Activated T-cell treated with anti-CD3 and anti-CD28 coated beads for 1 hour (primary cell): ENCODE data around the gene ZDHHC4.

Source experiments
- DNase-seq: peaks from one replicate; pipeline ENCODE4 v3.0.0-alpha.2; 2020; ENCODE audit warnings: low read depth

Gene ZDHHC4

GRCh38 chr7:6577369-6578113, at the start of gene ZDHHC4:
TSS of gene ZDHHC4 (plus strand) at chr7:6577454. CDS start at chr7:6580562, 3,108 bp downstream.
- DNase-seq, result peak; percentile 76

DNA sequence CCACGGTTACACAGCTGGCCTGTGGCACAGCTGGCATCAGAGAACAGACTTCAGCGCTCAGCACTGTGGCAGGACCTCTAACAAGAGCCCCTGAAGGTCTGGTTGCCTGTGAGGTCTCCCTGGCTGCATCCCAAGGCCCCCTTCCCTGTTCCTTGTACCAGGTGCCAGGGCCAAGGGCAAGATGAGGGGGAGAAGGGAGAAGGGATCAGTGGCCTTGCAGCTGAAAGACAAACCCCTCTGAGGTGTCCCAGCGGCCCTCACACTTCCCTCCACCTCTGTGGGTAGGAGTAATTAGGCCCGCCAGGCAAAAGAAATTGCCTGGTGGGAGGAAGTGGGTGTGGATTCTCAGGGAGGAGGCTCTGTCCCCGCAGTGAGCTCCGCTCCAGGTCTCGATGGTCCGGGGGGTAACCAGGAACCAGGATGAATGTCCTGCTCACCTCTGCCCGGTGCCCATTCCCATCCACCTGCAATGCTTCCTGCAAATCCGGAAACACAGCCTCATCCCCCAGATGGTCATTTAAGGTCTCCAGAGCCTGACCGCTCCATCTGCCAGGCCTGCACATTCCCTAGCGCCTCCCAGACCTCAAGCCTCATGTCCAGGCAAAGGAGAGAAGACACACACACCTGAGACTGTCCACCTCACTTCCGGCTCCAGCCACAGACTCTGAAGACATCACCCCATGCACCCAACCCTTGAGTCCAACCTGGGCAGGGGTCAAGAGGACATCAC, 48.7 kb upstream of the ZDHHC4 start:
- DNase-seq, result no peak

DNA sequence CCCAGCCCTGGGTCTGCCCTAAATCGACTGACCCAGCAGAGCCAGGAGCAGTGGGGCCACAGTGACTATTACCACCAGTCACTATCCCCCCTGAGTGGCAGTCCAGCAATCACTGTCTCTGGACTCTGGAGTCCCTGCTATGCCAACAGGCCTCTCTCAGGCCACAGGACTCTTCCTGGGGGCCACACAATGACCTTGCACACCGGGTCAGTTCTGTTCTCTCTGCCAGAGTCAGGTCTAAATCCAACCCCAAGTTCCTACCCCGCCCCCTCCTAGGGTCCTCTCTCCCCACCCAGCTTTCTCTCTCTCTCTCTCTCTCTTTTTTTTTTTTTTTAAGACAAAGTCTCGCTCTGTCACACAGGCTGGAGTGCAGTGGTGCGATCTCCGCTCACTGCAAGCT, 47.6 kb upstream of the ZDHHC4 start:
- no peak for DNase-seq

GRCh38 chr7:6530626-6531491, 46.4 kb upstream of the ZDHHC4 start:
- peak; percentile 62 for DNase-seq

DNA sequence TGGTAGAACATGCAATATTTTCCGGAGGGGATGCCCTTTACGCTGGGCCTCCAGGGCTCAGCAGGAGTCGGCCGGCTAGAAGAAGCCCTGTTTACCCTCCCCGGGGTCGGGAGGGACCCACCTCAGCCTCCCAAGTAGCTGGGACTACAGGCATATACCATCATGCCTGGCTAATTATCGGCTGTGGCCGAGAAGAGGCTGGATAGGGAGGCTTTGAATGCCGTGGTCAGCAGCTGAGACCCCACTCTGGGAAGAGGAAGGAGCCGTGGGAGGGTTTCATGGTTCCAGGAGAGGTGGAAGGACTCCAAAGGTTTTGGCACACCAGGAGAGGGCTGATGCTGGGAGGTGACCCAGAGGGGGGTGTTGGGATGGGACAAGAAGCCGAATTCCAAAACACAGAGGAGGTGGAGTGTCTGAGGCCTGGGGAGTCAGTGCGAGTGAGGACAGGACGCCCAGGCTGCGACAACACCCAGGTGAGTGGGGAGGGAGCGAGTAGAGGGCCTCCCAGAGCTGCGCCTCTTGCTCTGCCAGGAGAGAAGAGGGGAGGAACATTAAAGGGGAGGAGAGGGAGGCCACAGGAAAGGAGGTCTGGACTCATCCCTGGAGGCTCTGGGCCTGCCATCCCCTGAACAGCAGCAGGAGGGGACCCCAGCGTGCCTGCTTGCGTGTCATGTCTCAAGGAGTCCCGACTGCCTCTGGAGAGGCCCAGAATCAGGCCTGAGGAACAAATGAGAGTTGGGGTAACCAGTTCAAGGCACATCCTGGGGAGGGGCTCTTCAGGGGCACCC, 45.6 kb upstream of the ZDHHC4 start:
- no peak for DNase-seq

GRCh38 chr7:6532516-6532915, 44.7 kb upstream of the ZDHHC4 start:
- no peak for DNase-seq

- no peak for DNase-seq
Measured at GRCh38 chr7:6533893-6534495, 43.3 kb upstream of the ZDHHC4 start.

- DNase-seq, result no peak
Measured at GRCh38 chr7:6536262-6537260, 40.7 kb upstream of the ZDHHC4 start.

DNA sequence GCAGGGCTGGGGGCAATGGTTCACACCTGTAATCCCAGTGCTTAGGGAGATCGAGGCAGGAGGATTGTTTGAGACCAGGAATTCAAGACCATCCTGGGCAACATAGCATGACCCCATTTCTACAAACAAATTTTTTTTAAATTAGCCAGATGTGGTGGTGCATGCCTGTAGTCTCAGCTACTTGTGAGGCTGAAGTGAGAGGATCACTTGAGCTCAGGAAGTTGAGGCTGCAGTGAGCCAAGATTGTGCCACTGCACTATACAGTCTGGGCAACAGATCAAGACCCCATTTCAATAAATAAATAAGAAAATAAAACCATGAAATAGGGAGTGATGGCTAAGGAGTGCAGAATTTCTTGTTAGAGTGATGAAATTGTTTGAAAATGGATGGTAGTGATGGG, 34.9 kb upstream of the ZDHHC4 start:
- DNase-seq, result no peak

DNA sequence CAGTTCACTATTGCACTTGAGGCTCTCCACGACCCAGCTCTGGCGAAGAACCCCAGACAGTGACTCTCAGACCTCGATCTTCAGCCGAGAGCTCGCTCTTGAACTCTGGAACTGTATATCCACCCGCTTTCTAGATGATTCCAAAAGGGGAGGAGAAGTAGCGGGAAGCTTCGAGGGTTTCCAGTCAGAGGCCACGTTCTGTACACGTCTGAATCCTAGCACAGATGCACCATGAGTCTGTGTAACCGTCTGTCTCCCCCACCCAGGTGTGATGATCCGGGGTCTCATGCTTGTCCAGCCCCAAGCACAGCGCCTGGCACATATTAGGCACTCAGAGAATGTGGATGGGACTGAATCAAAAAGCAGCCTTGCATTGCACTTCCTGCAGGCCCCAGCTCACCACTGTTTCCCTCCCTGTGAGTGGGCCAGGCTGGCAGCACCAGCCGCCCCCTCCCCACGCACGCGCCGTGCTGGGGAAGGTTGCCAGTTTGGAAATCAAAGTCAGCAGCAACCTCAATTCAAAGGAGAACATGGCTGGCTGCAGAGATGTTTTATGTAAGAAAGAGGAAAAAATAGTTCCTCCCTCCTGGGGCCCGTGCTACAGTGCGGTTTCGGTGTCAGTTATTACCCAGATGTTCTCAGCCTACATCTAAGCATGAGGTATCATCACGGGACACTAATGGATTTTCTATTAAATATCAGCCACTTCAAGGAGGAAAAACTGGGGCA, 31.7 kb upstream of the ZDHHC4 start:
- no peak for DNase-seq

- no peak for DNase-seq
Measured at GRCh38 chr7:6546498-6547251, 30.6 kb upstream of the ZDHHC4 start.

- DNase-seq, result no peak
Measured at GRCh38 chr7:6547400-6547799, 29.9 kb upstream of the ZDHHC4 start.

DNA sequence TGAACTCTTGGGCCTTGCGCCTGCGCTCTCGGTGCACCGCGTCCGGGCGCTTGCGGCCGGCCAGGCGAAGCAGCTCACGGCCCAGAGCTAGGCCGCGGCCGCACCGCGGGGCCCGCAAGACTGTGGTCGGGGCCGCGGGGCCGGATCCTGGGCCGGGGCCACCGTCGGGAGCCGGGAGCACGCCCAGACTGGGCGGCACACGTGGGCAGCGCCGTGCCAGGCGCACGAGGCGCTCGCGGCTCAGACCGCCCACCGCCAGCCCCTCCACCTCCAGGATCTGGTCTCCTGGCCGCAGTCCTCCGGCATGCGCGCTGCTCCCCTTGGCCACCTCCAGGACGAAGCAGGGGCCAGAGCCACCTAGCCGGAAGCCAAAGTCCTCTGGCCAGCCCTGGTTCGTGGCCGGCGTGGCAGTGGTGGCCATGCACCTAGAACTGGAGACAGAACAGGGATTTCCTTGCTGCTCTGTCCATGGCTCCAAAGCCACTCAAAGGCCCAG, 26.2 kb upstream of the ZDHHC4 start, which contains the start of gene GRID2IP:
Gene GRID2IP, minus strand, starts transcription at position 446 of the 496 bp plus-strand sequence. Its CDS starts 25 bp downstream, at position 421.
- DNase-seq, result no peak

GRCh38 chr7:6553448-6554044, 23.7 kb upstream of the ZDHHC4 start:
- no peak for DNase-seq

- DNase-seq, result no peak
Measured at GRCh38 chr7:6554848-6555247, 22.4 kb upstream of the ZDHHC4 start.

DNA sequence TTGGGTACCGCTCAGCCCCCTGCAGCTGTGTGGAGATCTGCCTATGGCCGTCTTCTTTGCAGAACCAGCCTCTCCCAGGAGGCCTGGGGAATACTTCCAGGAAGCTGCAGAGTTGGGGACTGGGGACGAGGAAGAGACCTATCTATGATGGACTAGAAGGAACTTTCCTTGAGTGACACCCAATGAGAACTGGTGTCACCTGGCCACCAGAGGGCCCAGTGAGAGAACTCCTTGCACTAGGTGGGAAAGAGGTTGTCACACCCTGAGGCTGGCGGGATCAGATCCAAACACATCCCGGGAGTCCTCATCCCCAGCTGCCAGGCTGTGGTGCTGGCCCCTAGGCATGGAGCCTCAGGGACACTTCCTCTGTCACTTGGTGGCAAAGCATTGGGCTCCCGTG, 21.1 kb upstream of the ZDHHC4 start:
- DNase-seq, result no peak

- DNase-seq, result no peak
Measured at GRCh38 chr7:6558837-6559236, 18.4 kb upstream of the ZDHHC4 start.

DNA sequence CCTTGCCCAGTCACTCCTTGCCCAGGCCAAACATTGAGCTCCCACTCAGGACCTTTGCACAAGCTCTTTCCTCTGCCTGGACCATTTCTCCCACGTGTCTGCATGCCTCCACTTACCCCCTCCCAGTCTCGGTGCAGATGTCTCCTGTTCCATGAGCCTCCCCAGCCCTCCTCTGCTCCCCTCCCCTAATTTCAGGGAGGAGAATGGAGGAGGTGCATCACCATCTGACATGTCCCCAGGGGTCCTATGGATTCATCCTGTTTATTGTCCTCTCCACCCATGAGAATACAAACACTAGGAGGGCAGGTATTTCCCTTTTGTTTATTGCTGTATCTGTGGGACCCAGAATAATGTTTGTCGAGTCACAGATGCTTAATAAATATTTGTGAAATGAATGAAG, 17.4 kb upstream of the ZDHHC4 start:
- DNase-seq, result no peak
